HG03457 (cell line): ENCODE data around the gene IMMT.

Experiments
- ATAC-seq: cut with Tn5 transposase; IDR thresholded peaks from one replicate; pipeline ENCODE4 v1.9.1; 2021; ENCODE audit warnings: moderate number of reproducible peaks; ENCODE audit not compliant: unreplicated experiment

The IMMT gene

GRCh38 chr2:86094229-86094628 lies 101.0 kb downstream of the IMMT start:
- no peak for ATAC-seq
